GM23338 (cell line): Measurements from ENCODE around the gene MAPKAPK2.

ENCODE experiments used
- CREB1 ChIP-seq: fragments of 250-450 bp; sonication (Bioruptor Pico); IDR thresholded peaks from 2 replicates; pipeline ENCODE4 v1.5.0; 2020; ENCODE audit warnings: low read depth, mild to moderate bottlenecking, moderate library complexity
- CTCF ChIP-seq, 2 experiments: fragments of 200-600 bp in 1 of 2; sonication (generic) in 1 of 2; conservative IDR thresholded peaks; 2 replicates each; pipeline versions ENCODE4 v1.5.1 to v1.6.1; 2016 to 2017; ENCODE audit warnings: antibody characterized with exemption in 2 of 2, low read depth in 2 of 2, mild to moderate bottlenecking in 2 of 2, moderate library complexity in 1 of 2
- ETS1 ChIP-seq: IDR thresholded peaks from 2 replicates; pipeline ENCODE4 v1.6.1; 2016; ENCODE audit warnings: antibody characterized with exemption
- EZH2 ChIP-seq: fragments of 200-600 bp; sonication (generic); IDR thresholded peaks from one replicate; pipeline ENCODE4 v1.8.0; 2017; ENCODE audit warnings: antibody characterized with exemption, mild to moderate bottlenecking, low read depth; ENCODE audit not compliant: unreplicated experiment
- EZH2phosphoT487 ChIP-seq: fragments of 200-600 bp; sonication (generic); IDR thresholded peaks from one replicate; pipeline ENCODE4 v1.8.1; 2018; ENCODE audit warnings: antibody characterized with exemption; ENCODE audit not compliant: unreplicated experiment
- JUNB ChIP-seq: IDR thresholded peaks from one replicate; pipeline ENCODE4 v1.6.1; 2016; ENCODE audit warnings: antibody characterized with exemption; ENCODE audit not compliant: unreplicated experiment
- NANOG ChIP-seq: IDR thresholded peaks from 2 replicates; pipeline ENCODE4 v1.6.1; 2016; ENCODE audit warnings: antibody characterized with exemption, borderline replicate concordance
- POLR2AphosphoS5 ChIP-seq: IDR thresholded peaks from 2 replicates; pipeline ENCODE4 v1.6.1; 2016; ENCODE audit warnings: antibody characterized with exemption, low read depth
- REST ChIP-seq: IDR thresholded peaks from one replicate; pipeline ENCODE4 v1.6.1; 2018; ENCODE audit warnings: antibody characterized with exemption; ENCODE audit not compliant: unreplicated experiment
- STAT1 ChIP-seq: IDR thresholded peaks from one replicate; pipeline ENCODE4 v1.6.1; 2016; ENCODE audit warnings: antibody characterized with exemption; ENCODE audit not compliant: unreplicated experiment
- ZNF114 ChIP-seq: fragments of 250-450 bp; sonication (Bioruptor Pico); IDR thresholded peaks from 2 replicates; pipeline ENCODE4 v1.5.0; 2020; ENCODE audit warnings: mild to moderate bottlenecking, moderate library complexity
- ZNF331 ChIP-seq: fragments of 250-450 bp; sonication (Bioruptor Pico); IDR thresholded peaks from 2 replicates; pipeline ENCODE4 v1.5.0; 2020; ENCODE audit warnings: low read depth, mild to moderate bottlenecking, moderate library complexity
- ZNF462 ChIP-seq: fragments of 250-450 bp; sonication (Bioruptor Pico); IDR thresholded peaks from 2 replicates; pipeline ENCODE4 v1.5.0; 2020; ENCODE audit warnings: mild to moderate bottlenecking, moderate library complexity

GRCh38 chr1:206741142-206741701 lies 56.5 kb downstream of the MAPKAPK2 start:
- TF ChIP-seq EZH2 (no peak), CTCF (conservative IDR thresholded peaks at IDR 0.05; ENCODE audit: low read depth in 2 of 2) (no peak), REST (no peak), CREB1 (CRISPR knock-in tag) (no peak), ZNF331 (no peak), POLR2AphosphoS5 (no peak), NANOG (no peak), ETS1 (no peak), JUNB (no peak), EZH2phosphoT487 (no peak), ZNF462 (CRISPR knock-in tag) (no peak), ZNF114 (CRISPR knock-in tag) (no peak), STAT1 (no peak)
